IMR-90 (cell line): ENCODE data around the gene REPS2. TPM values are rescaled to one million over a fixed set of nuclear protein-coding genes. Genes with fewer than 3 reads are reported as not detected.

ENCODE experiments used
- ATAC-seq: fragments of 200-7000 bp; cut with Tn5 transposase; 2 replicates; pipeline ENCODE4 v1.9.1; 2020; ENCODE audit warnings: low read depth, mild to moderate bottlenecking, moderate library complexity
- BruUV-seq: library from RNA; stranded (reverse); fragments of 400-500 nt; replicated peaks from 2 replicates; lab custom pipeline; 2021; lab: Mats Ljungman, UMichigan
- CTCF ChIA-PET: fragments of 300-600 bp; formaldehyde crosslinking; extraction: SDS; loops from one replicate; lab custom pipeline; 2021; ENCODE audit warnings: antibody characterized with exemption; lab: Yijun Ruan, JAX
- POLR2A ChIA-PET: fragments of 300-600 bp; sonication (Branson Sonifier 250); formaldehyde crosslinking; loops from one replicate; lab custom pipeline; 2022; ENCODE audit warnings: antibody characterized with exemption; ENCODE audit not compliant: unreplicated experiment; lab: Charles Lee
- DNase-seq: peaks from one replicate; pipeline ENCODE4 v3.0.0; 2013
- H2AFZ ChIP-seq: replicated peaks from 2 replicates; pipeline ENCODE3; 2013; ENCODE audit warnings: low read length, mild to moderate bottlenecking; ENCODE audit not compliant: poor library complexity
- H2AK5ac ChIP-seq: 2 replicates; pipeline ENCODE4 v1.6.1; 2013; ENCODE audit warnings: low read depth, low read length, inconsistent platforms
- H2AK9ac ChIP-seq: replicated peaks from 2 replicates; pipeline ENCODE3; 2013; ENCODE audit warnings: mild to moderate bottlenecking, low read depth, low read length, moderate library complexity; ENCODE audit not compliant: poor library complexity
- H2BK120ac ChIP-seq: 2 replicates; pipeline ENCODE4 v1.6.1; 2013; ENCODE audit warnings: low read depth, low read length, inconsistent platforms
- H2BK15ac ChIP-seq: 3 replicates; pipeline ENCODE4 v1.6.1; 2013; ENCODE audit warnings: low read depth, low read length, inconsistent platforms
- H2BK20ac ChIP-seq: 2 replicates; pipeline ENCODE4 v1.6.1; 2013; ENCODE audit warnings: low read depth, mild to moderate bottlenecking, inconsistent platforms, low read length, moderate library complexity
- H2BK5ac ChIP-seq: 2 replicates; pipeline ENCODE4 v1.6.1; 2013; ENCODE audit warnings: mild to moderate bottlenecking, low read depth, low read length, inconsistent platforms; ENCODE audit not compliant: poor library complexity, severe bottlenecking
- H3K14ac ChIP-seq: replicated peaks from 2 replicates; pipeline ENCODE4 v1.6.1; 2013; ENCODE audit warnings: low read depth, low read length, inconsistent platforms
- H3K18ac ChIP-seq: 2 replicates; pipeline ENCODE4 v1.6.1; 2013; ENCODE audit warnings: low read depth, low read length, control low read depth
- H3K23ac ChIP-seq: 2 replicates; pipeline ENCODE4 v1.6.1; 2013; ENCODE audit warnings: low read depth, low read length, inconsistent platforms
- H3K27ac ChIP-seq: 2 replicates; pipeline ENCODE4 v1.5.1; 2013; ENCODE audit warnings: mild to moderate bottlenecking, control low read depth, low read length; ENCODE audit not compliant: insufficient read depth
- H3K27me3 ChIP-seq: 2 replicates; pipeline ENCODE4 v1.6.1; 2013; ENCODE audit warnings: low read length; ENCODE audit not compliant: control insufficient read depth, insufficient read depth
- H3K36me3 ChIP-seq: 2 replicates; pipeline ENCODE4 v1.6.1; 2013; ENCODE audit warnings: low read length, mixed read lengths; ENCODE audit not compliant: control insufficient read depth, insufficient read depth
- H3K4ac ChIP-seq: 2 replicates; pipeline ENCODE4 v1.6.1; 2013; ENCODE audit warnings: low read depth, low read length, inconsistent platforms
- H3K4me1 ChIP-seq: 2 replicates; pipeline ENCODE4 v1.6.1; 2013; ENCODE audit warnings: low read length, mixed read lengths; ENCODE audit not compliant: control insufficient read depth, insufficient read depth
- H3K4me2 ChIP-seq: 2 replicates; pipeline ENCODE4 v1.6.1; 2013; ENCODE audit warnings: low read depth, mild to moderate bottlenecking, control low read depth, low read length, moderate library complexity
- H3K4me3 ChIP-seq: 2 replicates; pipeline ENCODE4 v1.5.1; 2013; ENCODE audit warnings: low read depth, mild to moderate bottlenecking, control low read depth, low read length, moderate library complexity; ENCODE audit not compliant: insufficient read depth
- H3K56ac ChIP-seq: 2 replicates; pipeline ENCODE4 v1.6.1; 2013; ENCODE audit warnings: low read length, inconsistent platforms; ENCODE audit not compliant: insufficient read depth; ENCODE audit errors: extremely low read depth
- H3K79me1 ChIP-seq, 2 experiments: 2 replicates each; pipeline ENCODE4 v1.6.1; 2013; ENCODE audit warnings: low read length in 2 of 2, inconsistent platforms in 1 of 2, low read depth in 1 of 2
- H3K9ac ChIP-seq: 2 replicates; pipeline ENCODE4 v1.6.1; 2013; ENCODE audit warnings: low read depth, low read length, control low read depth
- H3K9me1 ChIP-seq: 2 replicates; pipeline ENCODE4 v1.6.1; 2013; ENCODE audit warnings: low read length, inconsistent platforms; ENCODE audit not compliant: insufficient read depth
- H3K9me3 ChIP-seq: 2 replicates; pipeline ENCODE4 v1.6.1; 2013; ENCODE audit warnings: low read length; ENCODE audit not compliant: control insufficient read depth, insufficient read depth
- H4K20me1 ChIP-seq: 2 replicates; pipeline ENCODE4 v1.6.1; 2013; ENCODE audit warnings: low read length, inconsistent platforms; ENCODE audit not compliant: insufficient read depth
- H4K5ac ChIP-seq: 2 replicates; pipeline ENCODE4 v1.6.1; 2013; ENCODE audit warnings: mild to moderate bottlenecking, low read depth, low read length, control low read depth
- H4K8ac ChIP-seq, 2 experiments: 2 replicates each; pipeline ENCODE4 v1.6.1; 2013; ENCODE audit warnings: low read depth in 2 of 2, low read length in 2 of 2, control low read depth in 1 of 2, inconsistent platforms in 1 of 2
- H4K91ac ChIP-seq: 2 replicates; pipeline ENCODE4 v1.6.1; 2013; ENCODE audit warnings: low read depth, low read length, inconsistent platforms; ENCODE audit not compliant: insufficient read depth
- BHLHE40 ChIP-seq: fragments of 150-350 bp; IDR thresholded peaks from 2 replicates; pipeline ENCODE4 v1.6.1; 2016; ENCODE audit warnings: mild to moderate bottlenecking, low read depth, low read length
- CEBPB ChIP-seq: IDR thresholded peaks from 2 replicates; pipeline ENCODE4 v1.6.1; 2012; ENCODE audit warnings: low read depth, low read length, improper control_type of control experiment
- CHD1 ChIP-seq: IDR thresholded peaks from 2 replicates; pipeline ENCODE4 v1.6.1; 2012; ENCODE audit warnings: low read depth, low read length, improper control_type of control experiment
- FOS ChIP-seq: fragments of 150-350 bp; IDR thresholded peaks from 2 replicates; pipeline ENCODE4 v1.6.1; 2016; ENCODE audit warnings: low read depth, low read length
- MAFK ChIP-seq: IDR thresholded peaks from 2 replicates; pipeline ENCODE4 v1.6.1; 2012; ENCODE audit warnings: low read depth, low read length, improper control_type of control experiment
- MAZ ChIP-seq: IDR thresholded peaks from 2 replicates; pipeline ENCODE4 v1.6.1; 2012; ENCODE audit warnings: low read depth, mild to moderate bottlenecking, low read length, improper control_type of control experiment, moderate library complexity, borderline replicate concordance
- MXI1 ChIP-seq: IDR thresholded peaks from 2 replicates; pipeline ENCODE4 v1.6.1; 2012; ENCODE audit warnings: low read depth, mild to moderate bottlenecking, low read length, moderate library complexity, borderline replicate concordance
- NFE2L2 ChIP-seq: fragments of 150-350 bp; IDR thresholded peaks from 2 replicates; pipeline ENCODE4 v1.6.1; 2016; ENCODE audit warnings: low read depth, mild to moderate bottlenecking, low read length
- POLR2A ChIP-seq: IDR thresholded peaks from 2 replicates; pipeline ENCODE4 v1.6.1; 2012; ENCODE audit warnings: mild to moderate bottlenecking, low read depth, low read length
- RAD21 ChIP-seq: IDR thresholded peaks from 2 replicates; pipeline ENCODE4 v1.6.1; 2012; ENCODE audit warnings: low read length, improper control_type of control experiment
- RCOR1 ChIP-seq: IDR thresholded peaks from 2 replicates; pipeline ENCODE4 v1.6.1; 2012; ENCODE audit warnings: mild to moderate bottlenecking, low read length, improper control_type of control experiment; ENCODE audit not compliant: insufficient replicate concordance
- RFX5 ChIP-seq: IDR thresholded peaks from 2 replicates; pipeline ENCODE4 v1.8.0; 2012; ENCODE audit warnings: low read depth, mild to moderate bottlenecking, low read length, moderate library complexity
- SMC3 ChIP-seq: fragments of 150-350 bp; IDR thresholded peaks from 2 replicates; pipeline ENCODE4 v1.6.1; 2016; ENCODE audit warnings: low read depth, mild to moderate bottlenecking, antibody characterized with exemption, low read length, moderate library complexity
- WGBS, 2 experiments: methylation state at CpG; one replicate each; pipeline versions ENCODE4 v1.1.5 to v1.1.7; 2013; ENCODE audit warnings: missing lambda C conversion rate in 2 of 2; ENCODE audit not compliant: insufficient read length in 1 of 2; ENCODE audit errors: extremely low coverage in 2 of 2; 5-methylcytosine and 5-hydroxymethylcytosine counted together
- dilution Hi-C: fragments of 300-500 bp; cut with HindIII; formaldehyde crosslinking; loops from one replicate; pipeline ENCODE4 v1.14.3; 2018; ENCODE audit warnings: low sequenced_read_pairs; ENCODE audit not compliant: unreplicated experiment
- in situ Hi-C: fragments of 300-500 bp; cut with MboI; formaldehyde crosslinking; loops from 3 replicates; pipeline ENCODE4 v1.14.3; 2019; ENCODE audit warnings: low sequenced_read_pairs, inconsistent platforms, mixed read lengths
- intact Hi-C: fragments of 100-400 bp; cut with micrococcal nuclease; formaldehyde crosslinking; loops from 2 replicates; pipeline ENCODE4 v1.10.0; 2022
- polyA plus RNA-seq, 3 experiments: library from polyadenylated mRNA; depleted of rRNA; stranded (reverse); fragments of >200 nt; gene quantifications; 2 replicates each; pipeline ENCODE4 v1.2.3, GENCODE V29; 2012; ENCODE audit warnings: low replicate concordance in 1 of 3
- total RNA-seq: library from RNA; depleted of rRNA; stranded (reverse); fragments of >200 nt; gene quantifications from 2 replicates; pipeline ENCODE4 v1.2.3, GENCODE V29; 2012
- TF ChIP-seq, protein P1 (sequence below): fragments of 150-350 bp; IDR thresholded peaks from 2 replicates; pipeline ENCODE4 v1.6.1; 2016; ENCODE audit warnings: low read depth, mild to moderate bottlenecking, low read length, moderate library complexity, borderline replicate concordance
- TF ChIP-seq, protein P2 (sequence below): conservative IDR thresholded peaks from 2 replicates; pipeline ENCODE4 v1.5.1; 2012; ENCODE audit warnings: mild to moderate bottlenecking, low read depth, low read length, improper control_type of control experiment
- TF ChIP-seq, protein P3 (sequence below): fragments of 150-350 bp; IDR thresholded peaks from 2 replicates; pipeline ENCODE4 v1.6.1; 2017; ENCODE audit warnings: mild to moderate bottlenecking, antibody characterized with exemption, low read length, low read depth

REPS2 gene
- total and polyA plus RNA-seq, 2 of the 4 experiments (the other 2 are of a cell fraction), result 0.02 to 0.18 TPM

DNA sequence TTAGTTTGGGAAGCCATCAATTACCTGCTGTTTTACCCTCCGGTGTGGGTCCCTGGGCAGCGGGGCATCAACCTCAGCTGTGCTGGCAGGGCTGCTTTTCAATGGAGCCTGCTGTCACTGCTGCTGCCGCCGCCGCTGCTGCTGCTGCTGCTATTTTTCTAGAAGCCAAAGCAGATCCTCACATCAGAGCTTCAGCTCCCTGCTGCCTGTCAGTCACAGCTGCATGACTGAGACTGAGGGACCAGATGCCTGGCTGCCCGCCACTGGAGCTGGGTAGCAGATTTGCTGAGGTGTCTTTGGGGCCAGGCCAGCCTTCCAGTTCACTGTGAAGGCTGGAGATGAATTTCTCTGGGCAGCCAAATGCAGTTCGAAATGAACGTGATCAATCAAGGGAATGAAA lies 228.2 kb downstream of the REPS2 start:
- H2BK20ac ChIP-seq, result no peak overlapping the region
- no peak overlapping the region for H2BK120ac ChIP-seq
- H3K14ac ChIP-seq, result no peak overlapping the region
- H4K5ac ChIP-seq, result no peak overlapping the region
- TF ChIP-seq, protein P1, sequence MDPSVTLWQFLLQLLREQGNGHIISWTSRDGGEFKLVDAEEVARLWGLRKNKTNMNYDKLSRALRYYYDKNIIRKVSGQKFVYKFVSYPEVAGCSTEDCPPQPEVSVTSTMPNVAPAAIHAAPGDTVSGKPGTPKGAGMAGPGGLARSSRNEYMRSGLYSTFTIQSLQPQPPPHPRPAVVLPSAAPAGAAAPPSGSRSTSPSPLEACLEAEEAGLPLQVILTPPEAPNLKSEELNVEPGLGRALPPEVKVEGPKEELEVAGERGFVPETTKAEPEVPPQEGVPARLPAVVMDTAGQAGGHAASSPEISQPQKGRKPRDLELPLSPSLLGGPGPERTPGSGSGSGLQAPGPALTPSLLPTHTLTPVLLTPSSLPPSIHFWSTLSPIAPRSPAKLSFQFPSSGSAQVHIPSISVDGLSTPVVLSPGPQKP, result no peak
- TF ChIP-seq, protein P2, sequence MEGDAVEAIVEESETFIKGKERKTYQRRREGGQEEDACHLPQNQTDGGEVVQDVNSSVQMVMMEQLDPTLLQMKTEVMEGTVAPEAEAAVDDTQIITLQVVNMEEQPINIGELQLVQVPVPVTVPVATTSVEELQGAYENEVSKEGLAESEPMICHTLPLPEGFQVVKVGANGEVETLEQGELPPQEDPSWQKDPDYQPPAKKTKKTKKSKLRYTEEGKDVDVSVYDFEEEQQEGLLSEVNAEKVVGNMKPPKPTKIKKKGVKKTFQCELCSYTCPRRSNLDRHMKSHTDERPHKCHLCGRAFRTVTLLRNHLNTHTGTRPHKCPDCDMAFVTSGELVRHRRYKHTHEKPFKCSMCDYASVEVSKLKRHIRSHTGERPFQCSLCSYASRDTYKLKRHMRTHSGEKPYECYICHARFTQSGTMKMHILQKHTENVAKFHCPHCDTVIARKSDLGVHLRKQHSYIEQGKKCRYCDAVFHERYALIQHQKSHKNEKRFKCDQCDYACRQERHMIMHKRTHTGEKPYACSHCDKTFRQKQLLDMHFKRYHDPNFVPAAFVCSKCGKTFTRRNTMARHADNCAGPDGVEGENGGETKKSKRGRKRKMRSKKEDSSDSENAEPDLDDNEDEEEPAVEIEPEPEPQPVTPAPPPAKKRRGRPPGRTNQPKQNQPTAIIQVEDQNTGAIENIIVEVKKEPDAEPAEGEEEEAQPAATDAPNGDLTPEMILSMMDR, result no peak
- no peak for TF ChIP-seq RFX5
- no peak for TF ChIP-seq BHLHE40
- no peak for TF ChIP-seq SMC3
- TF ChIP-seq POLR2A, result no peak
- no peak for TF ChIP-seq RCOR1
- no peak for TF ChIP-seq CEBPB
- TF ChIP-seq MAFK, result no peak
- TF ChIP-seq FOS, result no peak
- no peak for TF ChIP-seq MAZ
- TF ChIP-seq, protein P3, sequence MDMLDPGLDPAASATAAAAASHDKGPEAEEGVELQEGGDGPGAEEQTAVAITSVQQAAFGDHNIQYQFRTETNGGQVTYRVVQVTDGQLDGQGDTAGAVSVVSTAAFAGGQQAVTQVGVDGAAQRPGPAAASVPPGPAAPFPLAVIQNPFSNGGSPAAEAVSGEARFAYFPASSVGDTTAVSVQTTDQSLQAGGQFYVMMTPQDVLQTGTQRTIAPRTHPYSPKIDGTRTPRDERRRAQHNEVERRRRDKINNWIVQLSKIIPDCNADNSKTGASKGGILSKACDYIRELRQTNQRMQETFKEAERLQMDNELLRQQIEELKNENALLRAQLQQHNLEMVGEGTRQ, result no peak
- TF ChIP-seq CHD1, result no peak
- no peak for TF ChIP-seq MXI1
- TF ChIP-seq RAD21, result no peak
- no peak for TF ChIP-seq NFE2L2
- ChIA-PET CTCF (no interaction called here), POLR2A (no interaction called here)
- no peaks in the 10 kb centered on the region for H4K20me1 ChIP-seq
- intact Hi-C loops (no loop called here), dilution Hi-C loops (no loop called here), in situ Hi-C loops (no loop called here)
- H3K56ac ChIP-seq, result no peak overlapping the region
- no peak overlapping the region for H2BK5ac ChIP-seq
- H3K36me3 ChIP-seq, result no peaks in the 10 kb centered on the region
- no peaks in the 10 kb centered on the region for H3K9me3 ChIP-seq
- H3K4ac ChIP-seq, result no peak overlapping the region
- no peaks in the 10 kb centered on the region; the same call in 1 of the 2 replicates for H3K27me3 ChIP-seq
- no peak overlapping the region for H4K91ac ChIP-seq
- no peak overlapping the region for H3K18ac ChIP-seq
- H3K27ac ChIP-seq, result no peak overlapping the region
- no peak overlapping the region for H2AK5ac ChIP-seq
- BruUV-seq, result no TSS peak
- H3K23ac ChIP-seq, result no peak overlapping the region
- no peak overlapping the region for H4K8ac ChIP-seq
- DNase-seq, result no peak
- 37% methylated on average over 7 of the region's 8 CpGs; no CpG with 5 or more reads in 1 of the 2 experiments for WGBS, 2 experiments
- no peak overlapping the region for H2AK9ac ChIP-seq
- no peak overlapping the region for H2AFZ ChIP-seq
- no peaks in the 10 kb centered on the region for H3K9me1 ChIP-seq
- no peaks in the 10 kb centered on the region for H3K4me1 ChIP-seq
- ATAC-seq, result no peak
- no peak overlapping the region for H3K4me3 ChIP-seq
- no peak overlapping the region for H2BK15ac ChIP-seq
- H3K79me1 ChIP-seq, result no peaks in the 10 kb centered on the region
- no peak overlapping the region for H3K4me2 ChIP-seq
- no peak overlapping the region for H3K9ac ChIP-seq
